Heart right ventricle (tissue), 16 donors: ENCODE results near the gene MRPL38. TPM values are rescaled to one million over a fixed set of nuclear protein-coding genes. Genes with fewer than 3 reads are reported as not detected.

Experiments
- ATAC-seq, 8 donors: fragments of 200-7000 bp; cut with Tn5 transposase; one replicate each; pipeline ENCODE4 v1.9.1; 2020; ENCODE audit warnings: mild to moderate bottlenecking in 8 of 8, moderate library complexity in 8 of 8, moderate number of reproducible peaks in 1 of 8
- DNase-seq, 2 donors: peaks; one replicate each; pipeline ENCODE4 v3.0.0-alpha.2; 2020
- H3K27ac ChIP-seq, 10 donors: fragments of 200-600 bp; sonication (generic) in 2 of 10; one replicate each; pipeline versions ENCODE4 v1.5.0 to v1.8.0; 2020 to 2022; ENCODE audit warnings: mild to moderate bottlenecking in 3 of 10
- H3K27me3 ChIP-seq, 7 donors: fragments of 200-600 bp; one replicate each; pipeline ENCODE4 v1.8.0; 2021 to 2022; ENCODE audit warnings: mild to moderate bottlenecking in 2 of 7
- H3K36me3 ChIP-seq, 9 donors: fragments of 200-600 bp; sonication (generic) in 1 of 9; one replicate each; pipeline versions ENCODE4 v1.5.0 to v1.8.0; 2020 to 2022; ENCODE audit warnings: mild to moderate bottlenecking in 2 of 9
- H3K4me1 ChIP-seq, 9 donors: fragments of 200-600 bp; sonication (generic) in 1 of 9; one replicate each; pipeline versions ENCODE4 v1.5.0 to v1.8.0; 2020 to 2022; ENCODE audit warnings: mild to moderate bottlenecking in 4 of 9
- H3K4me3 ChIP-seq, 10 donors: fragments of 200-600 bp; sonication (generic) in 2 of 10; one replicate each; pipeline versions ENCODE4 v1.5.0 to v1.8.0; 2020 to 2022; ENCODE audit warnings: mild to moderate bottlenecking in 7 of 10, moderate library complexity in 2 of 10
- H3K9me3 ChIP-seq, 11 donors: fragments of 200-600 bp in 10 of 11; sonication (generic) in 2 of 11; one replicate each; pipeline versions ENCODE4 v1.5.0 to v1.8.0; 2013 to 2022; ENCODE audit warnings: mild to moderate bottlenecking in 2 of 11, control low read depth in 1 of 11, moderate library complexity in 1 of 11
- WGBS, 2 donors: extraction: QIAGEN DNeasy Blood & Tissue Kit; methylation state at CpG; one replicate each; pipeline ENCODE4 v1.1.7; 2013; ENCODE audit warnings: inconsistent platforms in 1 of 2; 5-methylcytosine and 5-hydroxymethylcytosine counted together
- intact Hi-C, 10 donors: fragments of 100-400 bp; cut with DNase I; formaldehyde crosslinking; loops; one replicate each; pipeline versions ENCODE4 v1.11.1 to v1.14.2; 2022
- polyA plus RNA-seq, 2 donors: library from polyadenylated mRNA; stranded (reverse); fragments of 200-250 nt; gene quantifications; one replicate each; pipeline ENCODE4 v1.2.3, GENCODE V29; 2013
- total RNA-seq, 10 donors: library from RNA; stranded (reverse); fragmentation: NEBNext Ultra II Directional in 3 of 10; extraction: Animal tissue kit (Norgen Biotek cat#: 25700) in 3 of 10; gene quantifications; one replicate each; pipeline versions ENCODE4 v1.2.1 to v1.2.4, GENCODE V29; 2021 to 2023
- TF ChIP-seq, protein P1 (sequence below), 9 donors: fragments of 200-600 bp; sonication (generic) in 2 of 9; IDR thresholded peaks; one replicate each; pipeline versions ENCODE4 v1.5.0 to v1.8.0; 2021 to 2022; ENCODE audit warnings: antibody characterized with exemption in 9 of 9, mild to moderate bottlenecking in 5 of 9, moderate library complexity in 1 of 9
- donor health status: Arrhythmogenic right ventricular cardiomyopathy.
- donor health status: ischemic (EF 13 %, LVEDD 7.1; RV severe dilation, severe dysfunction).
- donor health status: healthy with polysubstance abuse.
- donor health status: DM: no; HTN: yes; CAD: no.
- donor health status: DM: no; HTN: no; CAD: no.
- donor health status: ischemic (EF 25% LVEDD 6.9; RV normal size, moderate dysfunction).
- donor health status: ischemic (EF 25% LVEDD 5.7; RV mildly dilated, moderate dysfunction).
- donor health status: healthy.
- donor health status: DM: yes; HTN: yes; CAD: no.
- donor health status: Ischemic cardiomyopathy.
- donor health status: ischemic (EF 35%, LVEDD 5.7; RV mildly dilated, moderate dysfunction).
- donor health status: nonischemic (EF 11% LVEDD 7.7; RV severe dilation, severe dysfunction).
- donor health status: DM: yes; HTN: yes; CAD: no.
- donor health status: PGD.
- donor health status: ischemic (EF 29% LVEDD 5.4; RV normal size, mild dysfunction).
- donor health status: nonischemic (EF 23%, LVEDD 6.1; RV moderate dilation, normal function).

MRPL38 gene
- total and polyA plus RNA-seq, 12 donors: 86.0 to 160 (median 96.5) TPM

GRCh38 chr17:75931062-75931461, 26.4 kb upstream of the MRPL38 start:
- intact Hi-C loops: no loop called here
- Histone ChIP-seq H3K4me1 (no peaks in the 10 kb centered on the region), H3K27ac (no peak overlapping the region), H3K4me3 (no peak overlapping the region), H3K9me3 (no peaks in the 10 kb centered on the region), H3K36me3 (peaks cover 0 to 9% (median 0%) of the 10 kb centered on the region in 9 donors), H3K27me3 (no peaks in the 10 kb centered on the region)
- TF ChIP-seq, protein P1, sequence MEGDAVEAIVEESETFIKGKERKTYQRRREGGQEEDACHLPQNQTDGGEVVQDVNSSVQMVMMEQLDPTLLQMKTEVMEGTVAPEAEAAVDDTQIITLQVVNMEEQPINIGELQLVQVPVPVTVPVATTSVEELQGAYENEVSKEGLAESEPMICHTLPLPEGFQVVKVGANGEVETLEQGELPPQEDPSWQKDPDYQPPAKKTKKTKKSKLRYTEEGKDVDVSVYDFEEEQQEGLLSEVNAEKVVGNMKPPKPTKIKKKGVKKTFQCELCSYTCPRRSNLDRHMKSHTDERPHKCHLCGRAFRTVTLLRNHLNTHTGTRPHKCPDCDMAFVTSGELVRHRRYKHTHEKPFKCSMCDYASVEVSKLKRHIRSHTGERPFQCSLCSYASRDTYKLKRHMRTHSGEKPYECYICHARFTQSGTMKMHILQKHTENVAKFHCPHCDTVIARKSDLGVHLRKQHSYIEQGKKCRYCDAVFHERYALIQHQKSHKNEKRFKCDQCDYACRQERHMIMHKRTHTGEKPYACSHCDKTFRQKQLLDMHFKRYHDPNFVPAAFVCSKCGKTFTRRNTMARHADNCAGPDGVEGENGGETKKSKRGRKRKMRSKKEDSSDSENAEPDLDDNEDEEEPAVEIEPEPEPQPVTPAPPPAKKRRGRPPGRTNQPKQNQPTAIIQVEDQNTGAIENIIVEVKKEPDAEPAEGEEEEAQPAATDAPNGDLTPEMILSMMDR (IDR thresholded peaks at IDR 0.05): no peak
- ATAC-seq (no peak), DNase-seq (no peak)
- 91 to 93% methylated on average over 4 of the region's 4 CpGs for WGBS, 2 donors

- no peak for DNase-seq
- intact Hi-C loops: no loop called here
- Histone ChIP-seq H3K9me3 (no peaks in the 10 kb centered on the region), H3K27ac (no peak overlapping the region), H3K4me3 (no peak overlapping the region), H3K27me3 (no peaks in the 10 kb centered on the region), H3K4me1 (peaks cover 0 to 3% (median 0%) of the 10 kb centered on the region in 9 donors), H3K36me3 (peaks cover 0 to 36% (median 0%) of the 10 kb centered on the region in 9 donors)
- ATAC-seq: peak in 5 of 8 donors; percentile 15 to 49 (median 36)
- WGBS, 2 donors: 58 to 63% methylated on average over 6 of the region's 6 CpGs
- TF ChIP-seq, protein P1 (IDR thresholded peaks at IDR 0.05): peak in 8 of 9 donors; percentile 12 to 45 (median 28)
Measured at GRCh38 chr17:75927286-75927922, 22.7 kb upstream of the MRPL38 start.

DNA sequence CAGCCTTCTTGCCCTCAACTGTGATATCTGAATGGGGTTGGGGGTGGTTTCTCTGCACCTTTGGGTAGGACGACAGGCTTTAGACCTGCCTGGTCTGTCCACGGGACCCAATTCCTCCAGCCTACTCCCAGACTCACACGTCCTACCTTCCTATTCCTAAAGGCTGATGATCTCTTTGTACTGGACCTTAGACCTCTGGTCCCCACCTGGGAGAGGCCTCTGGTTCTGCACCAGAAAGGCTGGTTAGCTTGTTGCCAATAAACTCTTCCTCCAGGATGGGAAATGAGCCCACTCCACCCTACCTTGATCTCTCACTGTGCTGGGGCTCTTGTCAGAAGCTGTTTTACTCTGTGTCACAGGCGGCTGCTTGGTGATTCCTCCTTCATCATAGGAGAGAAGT, 21.8 kb upstream of the MRPL38 start:
- 92 to 98% methylated on average over 4 of the region's 4 CpGs for WGBS, 2 donors
- Histone ChIP-seq H3K27ac (no peak overlapping the region), H3K36me3 (peaks cover 0 to 38% (median 0%) of the 10 kb centered on the region in 9 donors), H3K27me3 (no peaks in the 10 kb centered on the region), H3K9me3 (no peaks in the 10 kb centered on the region), H3K4me1 (peaks cover 0 to 3% (median 0%) of the 10 kb centered on the region in 9 donors), H3K4me3 (no peak overlapping the region)
- ATAC-seq (no peak), DNase-seq (no peak)
- TF ChIP-seq, protein P1 (IDR thresholded peaks at IDR 0.05): no peak
- intact Hi-C loops: no loop called here

GRCh38 chr17:75925912-75926311, 21.2 kb upstream of the MRPL38 start:
- H3K27me3 ChIP-seq: no peaks in the 10 kb centered on the region
- ATAC-seq: no peak
- WGBS, 2 donors: 95 to 96% methylated on average over 15 of the region's 15 CpGs
- TF ChIP-seq, protein P1 (IDR thresholded peaks at IDR 0.05): no peak
- H3K27ac ChIP-seq: no peak overlapping the region
- no peak for DNase-seq
- H3K36me3 ChIP-seq: peaks cover 0 to 38% (median 0%) of the 10 kb centered on the region in 9 donors
- H3K4me3 ChIP-seq: no peak overlapping the region
- intact Hi-C loops: no loop called here
- no peaks in the 10 kb centered on the region for H3K9me3 ChIP-seq
- H3K4me1 ChIP-seq: peaks cover 0 to 3% (median 0%) of the 10 kb centered on the region in 9 donors
